ENCODE data around the gene TLL2. TPM values are rescaled to one million over a fixed set of nuclear protein-coding genes. Genes with fewer than 3 reads are reported as not detected.

The TLL2 gene
- total RNA-seq, 1 donor from 2014 or later = 6.7 TPM

GRCh38 chr10:96441987-96442643 lies 71.6 kb downstream of the TLL2 start:
- DNase-seq (ENCODE audit: low read depth) = no peak
- no peak overlapping the region for H3K4me3 ChIP-seq (ENCODE audit: low read depth, low read length)
- no peak for TF ChIP-seq CTCF (conservative IDR thresholded peaks at IDR 0.05; ENCODE audit: low read depth, low read length)

- no peak overlapping the region for H3K4me3 ChIP-seq (ENCODE audit: low read depth, low read length)
- no peak for TF ChIP-seq CTCF (conservative IDR thresholded peaks at IDR 0.05; ENCODE audit: low read depth, low read length)
- DNase-seq (ENCODE audit: low read depth) = no peak
These were observed 72.3 kb downstream of the TLL2 start for GRCh38 chr10:96441322-96441885.

GRCh38 chr10:96440361-96441292 lies 73.1 kb downstream of the TLL2 start:
- H3K4me3 ChIP-seq (ENCODE audit: low read depth, low read length) = no peak overlapping the region
- no peak for DNase-seq (ENCODE audit: low read depth)
- TF ChIP-seq CTCF (conservative IDR thresholded peaks at IDR 0.05; ENCODE audit: low read depth, low read length) = no peak

- no peak for TF ChIP-seq CTCF (conservative IDR thresholded peaks at IDR 0.05; ENCODE audit: low read depth, low read length)
- DNase-seq (ENCODE audit: low read depth) = no peak
- H3K4me3 ChIP-seq (ENCODE audit: low read depth, low read length) = no peak overlapping the region
These were observed 74.0 kb downstream of the TLL2 start for GRCh38 chr10:96439725-96440124.

GRCh38 chr10:96436035-96436434 lies 77.7 kb downstream of the TLL2 start:
- no peak for DNase-seq (ENCODE audit: low read depth)
- H3K4me3 ChIP-seq (ENCODE audit: low read depth, low read length) = no peak overlapping the region
- no peak for TF ChIP-seq CTCF (conservative IDR thresholded peaks at IDR 0.05; ENCODE audit: low read depth, low read length)

- no peak for DNase-seq (ENCODE audit: low read depth)
- H3K4me3 ChIP-seq (ENCODE audit: low read depth, low read length) = no peak overlapping the region
- no peak for TF ChIP-seq CTCF (conservative IDR thresholded peaks at IDR 0.05; ENCODE audit: low read depth, low read length)
These were observed 82.3 kb downstream of the TLL2 start for GRCh38 chr10:96431211-96431970.
